Measurements from ENCODE around the gene LASP1NB.

- TF ChIP-seq EZH2 (IDR thresholded peaks at IDR 0.05; ENCODE audit: insufficient read depth, poor library complexity, severe bottlenecking) (no peak), EZH2phosphoT487 (IDR thresholded peaks at IDR 0.05; ENCODE audit: insufficient read depth, low read depth) (no peak)
These were observed 18.2 kb downstream of the LASP1NB start for GRCh38 chr17:38943607-38944006.
